ENCODE results near the gene CTXND1.
"Not testable (repeated sequence)": the region's sequence is repeated elsewhere in the genome, so short reads cannot be mapped to it uniquely, and the experiment has no call there.

Gene CTXND1

DNA sequence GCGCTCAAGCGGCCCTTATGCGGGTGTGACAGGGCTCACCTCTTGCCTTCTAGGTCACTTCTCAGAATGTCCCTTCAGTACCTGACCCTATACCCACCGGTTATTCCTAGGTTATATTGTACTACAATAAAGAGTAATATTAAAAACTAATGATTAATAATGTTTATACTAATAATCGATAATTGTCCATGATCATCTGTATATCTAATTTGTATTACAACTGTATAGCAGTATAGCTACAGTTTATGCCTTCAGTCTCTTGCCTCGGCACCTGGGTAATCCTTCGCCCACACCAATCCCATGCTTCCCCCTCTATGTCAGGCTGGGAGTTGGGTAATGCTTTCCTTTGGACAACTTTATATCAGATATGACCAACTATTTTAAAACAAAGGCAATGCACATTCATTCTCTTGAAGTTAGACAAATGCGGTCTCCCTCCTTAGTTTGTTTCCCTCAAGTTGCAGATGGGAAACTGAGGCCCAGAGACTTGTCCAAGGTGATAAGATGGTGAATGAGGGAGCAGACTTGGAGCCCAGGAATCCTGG is 95.8 kb downstream of the CTXND1 start:
- DNase-seq: no peak

DNA sequence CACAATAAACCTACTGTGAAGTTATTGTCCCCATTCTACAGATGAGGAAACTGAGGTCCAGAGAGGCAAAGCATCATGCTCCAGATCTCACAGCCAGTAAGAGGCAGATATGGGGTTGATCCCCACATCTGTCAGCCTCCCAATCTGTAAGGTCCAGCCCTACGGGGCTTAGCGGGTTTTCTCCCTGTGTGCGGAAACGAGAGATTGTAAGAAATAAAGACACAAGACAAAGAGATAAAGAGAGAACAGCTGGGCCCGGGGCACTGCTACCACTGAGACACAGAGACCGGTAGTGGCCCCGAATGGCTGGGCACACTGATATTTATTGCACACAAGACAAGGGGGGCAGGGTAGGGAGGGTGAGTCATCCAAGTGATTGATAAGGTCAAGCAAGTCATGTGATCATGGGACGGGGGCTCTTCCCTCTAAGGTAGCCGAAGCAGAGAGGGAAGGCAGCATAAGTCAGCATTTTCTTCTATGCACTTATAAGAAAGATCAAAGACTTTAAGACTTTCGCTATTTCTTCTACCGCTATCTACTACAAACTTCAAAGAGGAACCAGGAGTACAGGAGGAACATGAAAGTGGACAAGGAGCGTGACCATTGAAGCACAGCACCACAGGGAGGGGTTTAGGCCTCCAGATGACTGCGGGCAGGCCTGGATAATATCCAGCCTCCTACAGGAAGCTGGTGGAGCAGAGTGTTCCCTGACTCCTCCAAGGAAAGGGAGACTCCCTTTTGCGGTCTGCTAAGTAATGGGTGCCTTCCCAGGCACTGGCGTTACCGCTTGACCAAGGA is 96.4 kb downstream of the CTXND1 start:
- not testable (repeated sequence) for DNase-seq

DNA sequence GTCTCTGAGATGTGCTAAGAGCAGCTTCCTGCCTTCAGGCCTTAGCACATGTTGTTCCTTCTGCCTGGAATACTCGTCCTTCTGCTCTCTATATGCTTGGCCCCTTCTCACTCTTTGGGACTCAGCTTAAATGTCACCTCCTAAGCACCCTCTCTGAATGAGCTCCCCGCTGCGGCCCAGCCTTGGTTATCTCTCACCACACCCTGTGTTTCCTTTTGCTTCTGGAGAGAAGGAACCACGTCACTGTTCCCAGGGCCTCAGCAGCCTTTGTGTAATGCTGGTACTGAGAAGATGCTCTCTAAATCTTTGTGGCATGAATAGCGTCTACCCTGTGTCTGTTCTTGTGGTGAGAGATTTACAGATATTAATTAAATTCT is 97.0 kb downstream of the CTXND1 start:
- DNase-seq: no peak

DNA sequence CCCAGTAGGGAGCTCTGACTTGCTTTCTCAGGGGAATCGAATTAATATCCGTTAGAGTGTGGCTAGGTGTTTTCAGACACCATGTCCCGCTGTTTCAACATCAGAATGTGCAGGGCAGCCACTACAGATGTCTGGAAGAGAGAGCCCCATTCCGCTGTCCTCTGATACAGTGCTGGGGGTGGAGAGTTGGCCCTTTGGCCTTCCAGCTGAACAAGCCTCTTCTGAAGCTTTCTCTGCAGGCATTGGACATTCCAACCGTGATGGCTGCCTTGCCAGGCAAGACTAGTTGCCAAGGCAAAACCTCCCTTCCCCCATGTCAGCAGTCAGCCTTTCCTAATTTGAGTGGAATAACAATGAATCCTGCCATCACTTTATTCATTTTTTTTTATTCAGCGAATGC is 97.7 kb downstream of the CTXND1 start:
- DNase-seq: no peak

DNA sequence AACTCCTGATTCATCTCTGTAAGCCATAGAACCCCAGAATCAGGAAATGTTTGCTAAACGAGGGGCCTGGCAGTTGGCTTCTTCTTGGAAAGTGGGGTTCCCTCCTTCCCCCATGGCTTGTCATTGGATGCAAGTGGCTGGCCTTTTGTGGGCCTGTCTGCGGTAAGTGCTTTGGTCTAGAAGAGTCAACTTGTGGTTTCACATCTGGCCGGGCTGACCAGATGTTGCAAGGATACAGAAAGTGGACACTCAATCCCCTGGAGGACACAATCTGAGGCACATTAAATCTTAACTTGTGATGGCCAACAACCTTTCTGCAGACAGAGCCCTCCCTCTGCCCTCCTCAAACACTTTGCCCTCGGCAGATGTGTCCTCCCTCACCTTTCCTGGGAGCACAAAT is 98.1 kb downstream of the CTXND1 start:
- DNase-seq: no peak

DNA sequence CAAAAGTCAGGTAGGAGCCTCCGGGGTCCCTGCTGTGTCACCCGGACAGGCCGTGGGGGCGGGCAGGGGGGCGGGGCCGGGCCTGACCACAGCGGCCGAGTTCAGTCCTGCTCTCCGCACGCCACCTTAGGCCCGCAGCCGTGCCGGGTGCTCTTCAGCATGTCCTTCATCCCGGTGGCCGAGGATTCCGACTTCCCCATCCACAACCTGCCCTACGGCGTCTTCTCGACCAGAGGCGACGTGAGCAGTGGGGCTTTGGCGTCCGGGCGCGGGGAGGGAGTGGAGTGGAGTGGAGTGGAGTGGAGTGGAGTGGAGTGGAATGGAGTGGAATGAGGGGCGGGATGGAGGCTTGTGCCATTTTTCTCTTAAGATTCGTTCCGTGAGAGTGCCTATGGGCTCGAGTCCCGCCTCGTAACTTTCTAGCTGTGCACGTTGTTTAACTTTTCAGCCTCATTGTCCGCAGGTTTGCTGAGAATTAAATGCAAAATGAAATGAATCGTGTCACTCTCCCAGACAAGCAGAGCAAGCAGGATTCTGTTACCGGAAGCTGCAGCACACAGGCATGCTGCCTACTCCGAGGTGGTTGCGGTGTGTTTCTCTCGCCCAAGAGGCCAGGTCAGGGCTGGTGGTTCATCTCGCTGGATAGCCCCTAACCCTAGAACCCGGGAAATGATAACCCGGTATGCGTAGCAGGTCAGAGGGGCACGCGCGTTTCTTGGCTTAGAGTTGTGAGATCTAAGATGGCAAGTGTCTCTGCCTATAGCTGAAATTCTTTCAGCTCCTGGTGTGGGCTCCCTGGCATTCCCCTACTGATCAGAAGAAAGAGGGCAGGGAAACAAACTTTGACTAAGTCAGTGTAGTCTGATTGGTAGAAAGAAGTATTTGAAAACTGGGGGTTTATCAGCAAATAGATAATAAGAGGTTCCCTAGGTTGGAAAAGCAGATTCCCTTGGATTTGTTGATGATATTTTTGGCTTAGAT is 98.8 kb downstream of the CTXND1 start, which contains the start of gene FAH:
FAH (plus strand) TSS at position 104 of the 981 bp plus-strand sequence; CDS start at position 160, 56 bp downstream.
- DNase-seq: peak; percentile 52 to 60

DNA sequence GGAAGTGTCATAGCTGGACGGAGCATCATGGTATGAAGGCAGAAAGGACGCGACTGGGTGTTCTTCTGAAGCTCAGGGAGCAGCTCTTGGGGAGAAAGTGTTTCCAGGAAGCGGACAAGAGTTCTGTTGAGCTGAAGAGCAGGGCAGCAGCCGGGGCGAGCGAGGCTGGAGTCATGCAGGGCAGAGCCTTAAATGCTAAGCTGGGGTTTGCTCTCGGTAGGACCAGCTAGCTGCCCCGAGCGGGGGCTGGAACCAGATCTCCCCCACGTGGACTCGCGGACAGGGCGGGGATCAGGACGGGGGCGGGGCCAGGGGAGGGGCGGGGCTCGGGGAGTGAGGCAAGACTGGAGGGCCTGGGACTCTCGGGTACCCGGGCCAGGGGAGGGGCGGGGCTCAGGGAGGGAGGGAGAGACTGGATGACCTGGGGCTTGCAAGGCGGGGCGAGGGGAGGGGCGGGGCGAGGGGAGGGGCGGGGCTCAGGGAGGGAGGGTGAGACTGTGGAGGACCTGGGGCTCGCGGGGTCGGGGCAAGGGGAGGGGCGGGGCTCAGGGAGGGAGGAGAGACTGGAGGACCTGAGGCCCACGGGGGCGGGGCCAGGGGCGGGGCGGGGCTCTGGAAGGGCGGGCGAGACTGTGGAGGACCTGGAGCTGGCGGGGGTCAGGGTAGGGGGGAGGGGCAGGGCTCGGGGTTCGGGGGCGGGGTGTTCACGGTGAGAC is 99.7 kb downstream of the CTXND1 start:
- DNase-seq: peak; percentile 96 to 97

DNA sequence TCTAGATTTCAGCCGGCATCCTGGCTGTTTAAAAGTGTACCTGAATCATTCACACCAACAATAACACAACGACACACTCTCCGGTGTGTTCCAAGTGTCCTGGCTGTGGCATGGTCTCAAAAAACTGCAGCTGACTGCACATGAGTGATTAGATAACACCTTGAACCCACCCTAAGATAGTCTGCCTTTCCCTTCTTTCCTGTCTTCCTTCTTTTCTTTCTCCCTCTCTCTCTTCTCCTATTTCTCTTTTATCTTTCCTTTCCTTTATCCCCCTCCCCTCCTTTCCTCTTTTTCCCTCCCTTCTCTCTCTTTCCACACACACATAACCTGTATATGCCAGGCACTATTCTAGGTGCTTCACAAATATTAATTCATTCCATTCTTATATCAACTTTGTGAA is 100.4 kb downstream of the CTXND1 start:
- no peak for DNase-seq

DNA sequence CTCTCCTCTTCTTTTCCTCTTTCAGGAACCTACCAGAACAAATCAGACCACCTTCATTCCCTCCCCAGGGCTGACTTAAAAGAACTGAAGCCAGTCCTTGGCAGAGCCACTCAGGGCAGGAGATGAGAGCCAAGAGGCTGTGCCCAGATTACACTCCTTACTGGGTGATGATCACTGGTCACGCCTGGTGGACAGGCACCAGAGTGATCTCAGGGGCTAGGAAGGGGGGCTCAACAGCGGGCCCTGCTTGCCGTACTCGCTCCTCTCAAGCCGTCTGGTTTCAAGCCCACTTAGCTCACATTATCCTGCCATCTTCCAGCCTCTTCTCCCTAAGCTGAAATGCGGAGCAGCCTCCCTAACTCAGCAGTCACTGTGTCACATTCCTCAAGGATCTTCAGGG is 100.9 kb downstream of the CTXND1 start:
- DNase-seq: no peak

All from activated CD4-positive, alpha-beta T cell treated with anti-CD3 and anti-CD28 coated beads, Interleukin-2, amount 50 U/mL, for 48 hours (primary cell).